ENCODE data around the gene NBPF19. TPM values are rescaled to one million over a fixed set of nuclear protein-coding genes. Genes with fewer than 3 reads are reported as not detected.
A peak's percentile ranks its signal among the peaks of the same experiment; 100 is the strongest.
"Not testable (repeated sequence)": the region's sequence is repeated elsewhere in the genome, so short reads cannot be mapped to it uniquely, and the experiment has no call there.

Gene NBPF19, protein sequence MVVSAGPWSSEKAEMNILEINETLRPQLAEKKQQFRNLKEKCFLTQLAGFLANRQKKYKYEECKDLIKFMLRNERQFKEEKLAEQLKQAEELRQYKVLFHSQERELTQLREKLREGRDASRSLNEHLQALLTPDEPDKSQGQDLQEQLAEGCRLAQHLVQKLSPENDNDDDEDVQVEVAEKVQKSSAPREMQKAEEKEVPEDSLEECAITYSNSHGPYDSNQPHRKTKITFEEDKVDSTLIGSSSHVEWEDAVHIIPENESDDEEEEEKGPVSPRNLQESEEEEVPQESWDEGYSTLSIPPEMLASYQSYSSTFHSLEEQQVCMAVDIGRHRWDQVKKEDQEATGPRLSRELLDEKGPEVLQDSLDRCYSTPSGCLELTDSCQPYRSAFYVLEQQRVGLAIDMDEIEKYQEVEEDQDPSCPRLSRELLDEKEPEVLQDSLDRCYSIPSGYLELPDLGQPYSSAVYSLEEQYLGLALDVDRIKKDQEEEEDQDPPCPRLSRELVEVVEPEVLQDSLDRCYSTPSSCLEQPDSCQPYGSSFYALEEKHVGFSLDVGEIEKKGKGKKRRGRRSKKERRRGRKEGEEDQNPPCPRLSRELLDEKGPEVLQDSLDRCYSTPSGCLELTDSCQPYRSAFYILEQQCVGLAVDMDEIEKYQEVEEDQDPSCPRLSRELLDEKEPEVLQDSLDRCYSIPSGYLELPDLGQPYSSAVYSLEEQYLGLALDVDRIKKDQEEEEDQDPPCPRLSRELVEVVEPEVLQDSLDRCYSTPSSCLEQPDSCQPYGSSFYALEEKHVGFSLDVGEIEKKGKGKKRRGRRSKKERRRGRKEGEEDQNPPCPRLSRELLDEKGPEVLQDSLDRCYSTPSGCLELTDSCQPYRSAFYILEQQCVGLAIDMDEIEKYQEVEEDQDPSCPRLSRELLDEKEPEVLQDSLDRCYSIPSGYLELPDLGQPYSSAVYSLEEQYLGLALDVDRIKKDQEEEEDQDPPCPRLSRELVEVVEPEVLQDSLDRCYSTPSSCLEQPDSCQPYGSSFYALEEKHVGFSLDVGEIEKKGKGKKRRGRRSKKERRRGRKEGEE (N-terminal part only)
- total RNA-seq (10 to 100 TPM; 59.6 to 70.0 TPM), total RNA-seq (2.9 to 3.9 reads per million in 2 donors)

DNA sequence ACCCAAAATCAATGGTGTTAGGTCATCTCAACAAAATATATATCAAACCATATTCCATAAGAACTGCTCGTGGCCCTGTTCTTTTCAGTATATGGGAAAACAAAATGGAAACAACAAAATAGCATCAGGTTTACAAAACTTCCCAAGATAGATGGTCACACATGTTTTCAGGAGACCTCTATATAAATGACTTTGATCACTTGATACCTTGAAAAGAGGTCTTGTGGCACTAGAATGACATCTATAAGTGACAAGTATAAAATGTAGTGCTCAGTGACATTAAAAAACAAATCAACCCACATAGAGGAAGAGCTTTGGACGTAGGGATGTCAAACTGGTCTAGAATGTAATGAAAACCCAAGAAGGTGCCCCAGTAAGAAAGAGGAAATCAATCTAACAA, at the start of gene NBPF19:
TSS of gene NBPF19 (plus strand) at position 301 of the 400 bp plus-strand sequence. CDS start 888 bp downstream, outside the sequence.
- ATAC-seq; DNase-seq; H3K4me3 Mint-ChIP-seq; H3K9me3 ChIP-seq (ENCODE audit: control insufficient read depth, low read length, poor library complexity, severe bottlenecking); H3K36me3 Mint-ChIP-seq (ENCODE audit: low read depth); H3K27ac Mint-ChIP-seq; H3K27me3 Mint-ChIP-seq; H3K4me1 Mint-ChIP-seq: not testable (repeated sequence)

DNA sequence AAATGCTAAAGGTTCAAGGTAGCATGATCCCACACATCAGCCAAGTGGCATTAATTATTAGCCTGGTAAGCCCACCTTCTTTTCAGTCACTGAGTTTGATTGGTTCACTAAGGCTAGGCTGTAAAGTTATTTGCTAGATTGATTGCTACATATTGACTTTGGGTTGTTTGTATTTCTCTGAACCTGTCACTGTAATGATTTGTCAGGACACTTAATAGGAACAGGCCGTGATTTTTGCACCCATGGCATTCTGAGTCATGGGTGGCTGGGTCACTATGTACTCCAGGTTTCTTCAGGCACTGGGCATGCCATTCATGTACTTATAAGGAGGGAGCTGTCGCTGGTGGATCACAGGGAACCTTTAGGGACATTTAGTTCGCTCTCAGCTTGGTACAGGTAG, 46.5 kb upstream of the NBPF19 start:
- ATAC-seq; H3K4me1 Mint-ChIP-seq; H3K27ac Mint-ChIP-seq; DNase-seq; H3K9me3 ChIP-seq (ENCODE audit: control insufficient read depth, low read length, poor library complexity, severe bottlenecking); H3K4me3 Mint-ChIP-seq; H3K36me3 Mint-ChIP-seq (ENCODE audit: low read depth); H3K27me3 Mint-ChIP-seq: not testable (repeated sequence)

DNA sequence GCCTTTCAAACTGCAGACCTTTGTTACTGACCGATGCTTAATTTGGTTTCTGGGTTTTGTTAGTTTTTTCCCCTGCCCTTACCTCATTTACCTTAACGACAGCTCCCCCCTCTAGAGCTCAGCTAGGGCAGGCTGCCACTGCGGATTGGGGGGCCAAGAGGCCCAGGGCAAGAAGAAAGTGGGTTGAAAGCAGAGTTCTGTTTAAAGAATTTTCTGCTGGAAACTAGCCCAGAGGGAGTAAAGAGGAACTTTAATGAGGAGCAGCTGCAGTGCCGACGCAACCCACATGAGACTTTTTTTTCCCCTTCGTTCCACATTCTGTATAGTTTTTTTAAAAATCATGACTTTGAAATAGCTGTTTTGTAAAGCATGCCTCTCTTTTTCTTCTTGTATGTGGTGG, 29.4 kb upstream of the NBPF19 start:
- DNase-seq; ATAC-seq; H3K4me1 Mint-ChIP-seq; H3K9me3 ChIP-seq (ENCODE audit: control insufficient read depth, low read length, poor library complexity, severe bottlenecking); H3K4me3 Mint-ChIP-seq; H3K36me3 Mint-ChIP-seq (ENCODE audit: low read depth); H3K27ac Mint-ChIP-seq; H3K27me3 Mint-ChIP-seq: not testable (repeated sequence)

DNA sequence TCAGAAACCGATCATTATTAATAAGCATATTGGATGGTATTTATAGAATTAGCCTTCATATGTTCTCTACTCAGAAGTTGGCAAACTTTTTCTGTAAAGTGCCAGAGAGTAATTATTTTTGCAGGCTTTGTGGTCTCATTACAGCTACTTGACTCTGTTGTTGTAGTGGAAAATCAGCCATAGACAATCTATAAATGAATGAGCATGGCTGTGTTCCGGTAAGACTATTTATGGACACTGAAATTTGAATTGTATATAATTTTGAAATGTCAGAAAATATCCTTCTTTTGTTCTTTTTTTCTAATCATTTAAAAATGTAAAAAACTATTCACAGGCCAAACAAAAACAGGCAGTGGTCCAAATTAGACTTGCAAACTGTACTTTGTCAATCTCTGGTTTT, 22.6 kb upstream of the NBPF19 start:
- not testable (repeated sequence) for H3K4me1 Mint-ChIP-seq; ATAC-seq; H3K4me3 Mint-ChIP-seq; H3K36me3 Mint-ChIP-seq (ENCODE audit: low read depth); DNase-seq; H3K27ac Mint-ChIP-seq; H3K27me3 Mint-ChIP-seq; H3K9me3 ChIP-seq (ENCODE audit: control insufficient read depth, low read length, poor library complexity, severe bottlenecking)

DNA sequence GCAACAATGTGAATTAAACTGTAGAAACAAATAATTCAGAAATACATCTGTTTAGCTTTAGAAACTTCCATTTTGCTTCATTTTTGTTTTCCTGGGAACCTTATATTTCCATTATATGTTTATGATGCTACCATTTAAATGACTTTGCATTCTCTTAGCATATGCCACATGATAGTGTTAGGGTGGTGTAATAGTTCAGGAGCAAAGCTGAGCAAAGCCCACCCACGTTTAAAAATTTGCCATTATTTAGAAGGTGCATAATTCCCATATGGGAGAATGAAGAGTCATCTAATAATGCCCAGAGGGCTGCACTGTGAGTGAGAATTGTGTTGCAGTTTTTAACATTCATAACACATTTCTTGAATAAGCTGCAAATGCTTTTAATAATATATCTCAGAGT, 22.2 kb upstream of the NBPF19 start:
- not testable (repeated sequence) for ATAC-seq

DNA sequence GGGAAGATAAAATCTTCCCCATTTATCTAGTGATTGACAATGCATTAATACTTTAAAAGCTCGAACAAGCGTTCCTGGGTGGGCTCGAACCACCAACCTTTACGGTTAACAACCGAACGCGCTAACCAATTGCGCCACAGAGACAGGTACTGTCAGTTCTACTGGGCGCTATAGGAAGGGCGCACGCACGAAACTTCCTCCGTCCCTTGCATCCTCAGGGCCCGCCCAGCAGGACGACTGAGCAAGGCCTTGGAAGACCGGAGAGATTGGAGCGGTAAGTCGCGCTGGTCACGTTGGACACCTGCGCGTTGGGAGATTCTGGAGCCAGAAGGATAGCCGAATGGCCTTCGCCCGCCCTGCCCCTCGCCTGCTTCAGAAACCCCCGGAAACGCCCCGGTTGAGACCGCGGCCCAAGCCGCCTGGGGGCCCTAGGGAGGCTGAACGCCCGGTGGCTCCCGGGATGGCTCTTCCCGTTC, 83.5 kb downstream of the NBPF19 start:
- H3K36me3 Mint-ChIP-seq (ENCODE audit: low read depth); H3K9me3 ChIP-seq (ENCODE audit: control insufficient read depth, low read length, poor library complexity, severe bottlenecking); H3K4me1 Mint-ChIP-seq; H3K27me3 Mint-ChIP-seq; ATAC-seq: not testable (repeated sequence)
- Mint-ChIP-seq H3K4me3 (peak overlapping the region; percentile 91), H3K27ac (peak overlapping the region; percentile 94)
- DNase-seq = peak; percentile 12 to 45 (median 41)

More for the DNA sequence above, 22.2 kb upstream of the NBPF19 start:
- DNase-seq; H3K27me3 Mint-ChIP-seq; H3K27ac Mint-ChIP-seq; H3K4me3 Mint-ChIP-seq; H3K4me1 Mint-ChIP-seq; H3K36me3 Mint-ChIP-seq (ENCODE audit: low read depth); H3K9me3 ChIP-seq (ENCODE audit: control insufficient read depth, low read length, poor library complexity, severe bottlenecking): not testable (repeated sequence)

DNA sequence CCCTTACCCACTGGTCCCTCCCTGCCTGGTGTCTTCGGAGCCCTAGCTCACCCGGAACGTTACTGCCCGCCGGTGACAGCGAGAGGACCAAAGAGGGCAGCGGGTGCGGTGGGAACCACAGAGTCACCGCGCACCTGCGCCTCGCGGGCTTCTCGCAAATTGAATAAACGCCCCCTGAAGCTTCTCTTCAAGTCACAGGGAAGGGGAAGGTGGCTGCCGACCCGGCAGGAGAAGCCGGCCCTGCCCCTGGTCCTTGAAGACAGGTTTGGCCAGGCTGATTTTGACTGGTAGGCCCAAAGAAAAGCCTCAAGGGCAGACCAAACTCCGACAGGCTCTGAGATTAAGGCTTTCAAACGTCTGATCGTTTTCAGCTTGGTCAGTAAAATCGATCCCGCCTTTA, 87.0 kb downstream of the NBPF19 start:
- H3K9me3 ChIP-seq (ENCODE audit: control insufficient read depth, low read length, poor library complexity, severe bottlenecking); H3K36me3 Mint-ChIP-seq (ENCODE audit: low read depth); H3K27me3 Mint-ChIP-seq; ATAC-seq; DNase-seq; H3K27ac Mint-ChIP-seq; H3K4me1 Mint-ChIP-seq; H3K4me3 Mint-ChIP-seq: not testable (repeated sequence)

DNA sequence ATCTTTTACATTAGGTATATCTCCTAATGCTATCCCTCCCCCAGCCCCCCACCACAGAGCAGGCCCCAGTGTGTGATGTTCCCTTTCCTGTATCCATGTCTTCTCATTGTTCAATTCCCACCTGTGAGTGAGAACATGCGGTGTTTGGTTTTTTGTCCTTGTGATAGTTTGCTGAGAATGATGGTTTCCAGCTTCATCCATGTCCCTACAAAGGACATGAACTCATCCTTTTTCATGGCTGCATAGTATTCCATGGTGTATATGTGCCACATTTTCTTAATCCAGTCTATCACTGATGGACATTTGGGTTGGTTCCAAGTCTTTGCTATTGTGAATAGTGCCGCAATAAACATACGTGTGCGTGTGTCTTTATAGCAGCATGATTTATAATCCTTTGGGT, 90.6 kb downstream of the NBPF19 start:
- ATAC-seq; H3K36me3 Mint-ChIP-seq (ENCODE audit: low read depth); H3K27ac Mint-ChIP-seq; DNase-seq; H3K9me3 ChIP-seq (ENCODE audit: control insufficient read depth, low read length, poor library complexity, severe bottlenecking); H3K4me3 Mint-ChIP-seq; H3K4me1 Mint-ChIP-seq; H3K27me3 Mint-ChIP-seq: not testable (repeated sequence)

DNA sequence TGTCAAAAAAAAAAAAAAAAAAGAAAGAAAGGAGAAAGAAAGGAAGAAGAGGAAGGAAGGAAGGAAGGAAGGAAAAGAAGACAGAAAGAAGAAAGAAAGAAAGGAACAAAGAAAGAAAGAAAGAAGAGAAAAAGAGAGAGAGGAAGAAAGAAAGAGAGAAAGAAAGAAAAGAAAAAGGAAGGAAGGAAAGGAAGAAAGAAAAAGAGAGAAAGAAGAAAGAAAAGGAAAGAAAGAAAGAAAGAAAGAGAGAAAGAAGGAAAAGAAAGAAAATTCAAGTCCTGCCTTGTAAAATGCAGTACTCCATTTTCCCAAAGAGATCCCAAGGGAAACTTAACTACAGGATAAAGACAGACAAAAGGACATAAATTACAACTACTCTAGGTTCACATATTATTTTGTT, 97.9 kb downstream of the NBPF19 start:
- not testable (repeated sequence) for H3K4me3 Mint-ChIP-seq; H3K9me3 ChIP-seq (ENCODE audit: control insufficient read depth, low read length, poor library complexity, severe bottlenecking); DNase-seq; H3K36me3 Mint-ChIP-seq (ENCODE audit: low read depth); H3K4me1 Mint-ChIP-seq; H3K27me3 Mint-ChIP-seq; ATAC-seq
- peak overlapping the region; percentile 19 for H3K27ac Mint-ChIP-seq

DNA sequence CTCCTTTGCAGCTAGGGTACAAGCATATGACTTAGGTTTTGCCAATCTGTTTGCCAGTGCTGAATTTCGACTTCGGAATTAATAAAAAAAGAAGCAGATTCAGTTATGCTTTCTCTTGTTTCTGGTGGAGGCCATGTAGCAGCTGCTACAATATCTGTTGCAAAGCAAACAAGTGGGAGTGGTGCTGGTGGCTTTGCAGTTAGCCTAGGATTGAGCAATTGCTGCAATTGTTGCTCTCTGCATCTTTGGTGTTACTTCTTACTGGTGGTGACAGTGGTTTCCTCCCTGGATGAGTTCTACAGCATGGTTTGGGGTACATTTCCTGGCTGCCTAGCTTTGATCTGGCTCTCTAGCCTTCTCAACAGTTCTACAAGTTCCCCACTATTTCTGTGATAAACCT, 110.7 kb downstream of the NBPF19 start:
- not testable (repeated sequence) for H3K27ac Mint-ChIP-seq; ATAC-seq; H3K9me3 ChIP-seq (ENCODE audit: control insufficient read depth, low read length, poor library complexity, severe bottlenecking); H3K4me1 Mint-ChIP-seq; H3K4me3 Mint-ChIP-seq; H3K36me3 Mint-ChIP-seq (ENCODE audit: low read depth); H3K27me3 Mint-ChIP-seq
- DNase-seq = peak in 1 of 3 donors; percentile 22

Other genes starting within 250 kb of the NBPF19 start
- not detected for gene PPIAL4C, start 108.8 kb downstream of the NBPF19 start, total RNA-seq